Neural cell (in vitro differentiated cells): Measurements from ENCODE around the gene WFDC1. TPM values are rescaled to one million over a fixed set of nuclear protein-coding genes. Genes with fewer than 3 reads are reported as not detected.

Experiments used
- H2AFZ ChIP-seq: fragments of 200-600, 300-800 bp; sonication (generic), shearing (Covaris generic); 2 replicates; pipeline ENCODE4 v1.6.0; 2014; ENCODE audit warnings: low read depth, mild to moderate bottlenecking, antibody characterized with exemption, low read length, moderate library complexity
- H3F3A ChIP-seq: fragments of 200-600 bp; shearing (Covaris generic); 2 replicates; pipeline ENCODE4 v1.6.1; 2016; ENCODE audit warnings: mild to moderate bottlenecking, moderate library complexity, mixed read lengths, antibody characterized with exemption, low read length; ENCODE audit not compliant: insufficient read depth, poor library complexity, severe bottlenecking
- H3K27ac ChIP-seq: fragments of 200-600, 300-800 bp; sonication (generic), shearing (Covaris generic); 2 replicates; pipeline ENCODE4 v1.5.1; 2014; ENCODE audit warnings: mild to moderate bottlenecking, low read length, moderate library complexity
- H3K27me3 ChIP-seq: fragments of 300-800, 200-600 bp; sonication (generic), shearing (Covaris generic); 2 replicates; pipeline ENCODE4 v1.6.0; 2014; ENCODE audit warnings: mild to moderate bottlenecking, low read depth, low read length, moderate library complexity; ENCODE audit not compliant: insufficient read depth
- H3K36me3 ChIP-seq: fragments of 300-800, 200-600 bp; sonication (generic), shearing (Covaris generic); 2 replicates; pipeline ENCODE4 v1.5.1; 2014; ENCODE audit warnings: mild to moderate bottlenecking, antibody characterized with exemption, low read length, moderate library complexity; ENCODE audit not compliant: insufficient read depth
- H3K4me2 ChIP-seq: fragments of 300-800, 200-600 bp; sonication (generic), shearing (Covaris generic); 2 replicates; pipeline ENCODE4 v1.6.0; 2014; ENCODE audit warnings: mild to moderate bottlenecking, low read length
- H3K4me3 ChIP-seq: fragments of 300-800, 200-600 bp; sonication (generic), shearing (Covaris generic); 2 replicates; pipeline ENCODE4 v1.5.1; 2014; ENCODE audit warnings: mild to moderate bottlenecking, low read length, moderate library complexity
- H3K79me2 ChIP-seq: fragments of 200-600 bp; shearing (Covaris generic); replicated peaks from 2 replicates; pipeline ENCODE4 v1.6.0; 2014; ENCODE audit warnings: mild to moderate bottlenecking, low read length, moderate library complexity; ENCODE audit not compliant: insufficient read depth
- H3K9ac ChIP-seq: fragments of 300-800, 200-600 bp; sonication (generic), shearing (Covaris generic); 2 replicates; pipeline ENCODE4 v1.6.1; 2016; ENCODE audit warnings: mild to moderate bottlenecking, low read length, mixed read lengths
- H3K9me2 ChIP-seq: fragments of 200-600 bp; shearing (Covaris generic); 2 replicates; pipeline ENCODE4 v1.6.1; 2016; ENCODE audit warnings: mild to moderate bottlenecking, low read length, mixed read lengths; ENCODE audit not compliant: insufficient read depth
- H3K9me3 ChIP-seq: fragments of 200-600, 300-800 bp; sonication (generic), shearing (Covaris generic); 2 replicates; pipeline ENCODE4 v1.6.1; 2016; ENCODE audit warnings: mild to moderate bottlenecking, mixed run types, low read length, moderate library complexity, mixed read lengths
- H4K20me1 ChIP-seq: fragments of 200-600 bp; shearing (Covaris generic); 2 replicates; pipeline ENCODE4 v1.6.1; 2016; ENCODE audit warnings: mild to moderate bottlenecking, mixed run types; ENCODE audit not compliant: insufficient read depth
- CTCF ChIP-seq: fragments of 450-650 bp; IDR thresholded peaks from 2 replicates; pipeline ENCODE4 v1.5.1; 2014; ENCODE audit warnings: antibody characterized with exemption, mild to moderate bottlenecking, moderate library complexity; ENCODE audit not compliant: poor library complexity, severe bottlenecking
- EP300 ChIP-seq: fragments of 450-650 bp; conservative IDR thresholded peaks from 2 replicates; pipeline ENCODE4 v1.6.1; 2014; ENCODE audit warnings: antibody characterized with exemption, mild to moderate bottlenecking, moderate library complexity; ENCODE audit not compliant: poor library complexity, severe bottlenecking
- EZH2 ChIP-seq: fragments of 200-600, 300-800 bp; shearing (Covaris generic), sonication (generic); IDR thresholded peaks from 2 replicates; pipeline ENCODE4 v1.6.1; 2014; ENCODE audit warnings: antibody characterized with exemption, low read length, borderline replicate concordance, mild to moderate bottlenecking; ENCODE audit not compliant: insufficient read depth, poor library complexity, severe bottlenecking
- MXI1 ChIP-seq: fragments of 450-650 bp; conservative IDR thresholded peaks from 2 replicates; pipeline ENCODE4 v1.6.1; 2014; ENCODE audit warnings: antibody characterized with exemption, mild to moderate bottlenecking; ENCODE audit not compliant: poor library complexity, severe bottlenecking
- POLR2AphosphoS5 ChIP-seq: IDR thresholded peaks from 2 replicates; pipeline ENCODE4 v1.6.1; 2012
- RAD21 ChIP-seq: fragments of 450-650 bp; conservative IDR thresholded peaks from 2 replicates; pipeline ENCODE4 v1.6.1; 2014; ENCODE audit warnings: antibody characterized with exemption, mild to moderate bottlenecking, moderate library complexity
- REST ChIP-seq: IDR thresholded peaks from 2 replicates; pipeline ENCODE4 v1.6.1; 2012; ENCODE audit warnings: borderline replicate concordance
- SMC3 ChIP-seq: fragments of 450-650 bp; conservative IDR thresholded peaks from 2 replicates; pipeline ENCODE4 v1.6.1; 2014; ENCODE audit warnings: antibody characterized with exemption, mild to moderate bottlenecking, moderate library complexity; ENCODE audit not compliant: poor library complexity
- TAF1 ChIP-seq: IDR thresholded peaks from 2 replicates; pipeline ENCODE4 v1.6.1; 2012; ENCODE audit warnings: low read depth
- polyA plus RNA-seq: library from polyadenylated mRNA; depleted of rRNA; stranded (reverse); fragments of >200 nt; gene quantifications from 2 replicates; pipeline ENCODE4 v1.2.3, GENCODE V29; 2014

WFDC1 gene
- polyA plus RNA-seq, 1 donor from 2014 or later = not detected

GRCh38 chr16:84281074-84281473, 13.6 kb upstream of the WFDC1 start:
- TF ChIP-seq REST = no peak
- no peak for TF ChIP-seq POLR2AphosphoS5
- no peak for TF ChIP-seq EP300
- TF ChIP-seq MXI1 = no peak
- TF ChIP-seq TAF1 = no peak
- TF ChIP-seq CTCF = no peak
- no peak for TF ChIP-seq SMC3
- TF ChIP-seq EZH2 = no peak
- no peak for TF ChIP-seq RAD21
- H3K79me2 ChIP-seq = no peaks in the 10 kb centered on the region
- H3K9me3 ChIP-seq = no peaks in the 10 kb centered on the region
- no peak overlapping the region for H3K27ac ChIP-seq
- no peaks in the 10 kb centered on the region for H3K27me3 ChIP-seq
- no peak overlapping the region for H3K4me2 ChIP-seq
- no peaks in the 10 kb centered on the region for H3K9me2 ChIP-seq
- H3K4me3 ChIP-seq = no peak overlapping the region
- no peak overlapping the region for H3K9ac ChIP-seq
- H4K20me1 ChIP-seq = no peaks in the 10 kb centered on the region
- H3K36me3 ChIP-seq = no peaks in the 10 kb centered on the region
- no peaks in the 10 kb centered on the region for H3F3A ChIP-seq
- H2AFZ ChIP-seq = no peak overlapping the region

GRCh38 chr16:84282533-84282932, 12.1 kb upstream of the WFDC1 start:
- Histone ChIP-seq H3K9ac (no peak overlapping the region), H3K9me3 (no peaks in the 10 kb centered on the region), H3K27ac (no peak overlapping the region), H3K36me3 (no peaks in the 10 kb centered on the region), H3K9me2 (no peaks in the 10 kb centered on the region), H3F3A (no peaks in the 10 kb centered on the region), H3K79me2 (no peaks in the 10 kb centered on the region), H3K4me2 (no peak overlapping the region), H3K4me3 (no peak overlapping the region), H3K27me3 (no peaks in the 10 kb centered on the region), H2AFZ (no peak overlapping the region), H4K20me1 (no peaks in the 10 kb centered on the region)
- TF ChIP-seq RAD21 = no peak
- no peak for TF ChIP-seq TAF1
- TF ChIP-seq EP300 = no peak
- no peak for TF ChIP-seq POLR2AphosphoS5
- TF ChIP-seq MXI1 = no peak
- TF ChIP-seq EZH2 = no peak
- no peak for TF ChIP-seq SMC3
- no peak for TF ChIP-seq REST
- TF ChIP-seq CTCF = no peak
